GM18909 (cell line): ENCODE data around the gene PLD1.
"Not testable (repeated sequence)": the region's sequence is repeated elsewhere in the genome, so short reads cannot be mapped to it uniquely, and the experiment has no call there.

Experiments used
- ATAC-seq: cut with Tn5 transposase; IDR thresholded peaks from one replicate; pipeline ENCODE4 v1.9.1; 2021; ENCODE audit warnings: mild to moderate bottlenecking; ENCODE audit not compliant: unreplicated experiment, poor library complexity

PLD1 gene, protein sequence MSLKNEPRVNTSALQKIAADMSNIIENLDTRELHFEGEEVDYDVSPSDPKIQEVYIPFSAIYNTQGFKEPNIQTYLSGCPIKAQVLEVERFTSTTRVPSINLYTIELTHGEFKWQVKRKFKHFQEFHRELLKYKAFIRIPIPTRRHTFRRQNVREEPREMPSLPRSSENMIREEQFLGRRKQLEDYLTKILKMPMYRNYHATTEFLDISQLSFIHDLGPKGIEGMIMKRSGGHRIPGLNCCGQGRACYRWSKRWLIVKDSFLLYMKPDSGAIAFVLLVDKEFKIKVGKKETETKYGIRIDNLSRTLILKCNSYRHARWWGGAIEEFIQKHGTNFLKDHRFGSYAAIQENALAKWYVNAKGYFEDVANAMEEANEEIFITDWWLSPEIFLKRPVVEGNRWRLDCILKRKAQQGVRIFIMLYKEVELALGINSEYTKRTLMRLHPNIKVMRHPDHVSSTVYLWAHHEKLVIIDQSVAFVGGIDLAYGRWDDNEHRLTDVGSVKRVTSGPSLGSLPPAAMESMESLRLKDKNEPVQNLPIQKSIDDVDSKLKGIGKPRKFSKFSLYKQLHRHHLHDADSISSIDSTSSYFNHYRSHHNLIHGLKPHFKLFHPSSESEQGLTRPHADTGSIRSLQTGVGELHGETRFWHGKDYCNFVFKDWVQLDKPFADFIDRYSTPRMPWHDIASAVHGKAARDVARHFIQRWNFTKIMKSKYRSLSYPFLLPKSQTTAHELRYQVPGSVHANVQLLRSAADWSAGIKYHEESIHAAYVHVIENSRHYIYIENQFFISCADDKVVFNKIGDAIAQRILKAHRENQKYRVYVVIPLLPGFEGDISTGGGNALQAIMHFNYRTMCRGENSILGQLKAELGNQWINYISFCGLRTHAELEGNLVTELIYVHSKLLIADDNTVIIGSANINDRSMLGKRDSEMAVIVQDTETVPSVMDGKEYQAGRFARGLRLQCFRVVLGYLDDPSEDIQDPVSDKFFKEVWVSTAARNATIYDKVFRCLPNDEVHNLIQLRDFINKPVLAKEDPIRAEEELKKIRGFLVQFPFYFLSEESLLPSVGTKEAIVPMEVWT

DNA sequence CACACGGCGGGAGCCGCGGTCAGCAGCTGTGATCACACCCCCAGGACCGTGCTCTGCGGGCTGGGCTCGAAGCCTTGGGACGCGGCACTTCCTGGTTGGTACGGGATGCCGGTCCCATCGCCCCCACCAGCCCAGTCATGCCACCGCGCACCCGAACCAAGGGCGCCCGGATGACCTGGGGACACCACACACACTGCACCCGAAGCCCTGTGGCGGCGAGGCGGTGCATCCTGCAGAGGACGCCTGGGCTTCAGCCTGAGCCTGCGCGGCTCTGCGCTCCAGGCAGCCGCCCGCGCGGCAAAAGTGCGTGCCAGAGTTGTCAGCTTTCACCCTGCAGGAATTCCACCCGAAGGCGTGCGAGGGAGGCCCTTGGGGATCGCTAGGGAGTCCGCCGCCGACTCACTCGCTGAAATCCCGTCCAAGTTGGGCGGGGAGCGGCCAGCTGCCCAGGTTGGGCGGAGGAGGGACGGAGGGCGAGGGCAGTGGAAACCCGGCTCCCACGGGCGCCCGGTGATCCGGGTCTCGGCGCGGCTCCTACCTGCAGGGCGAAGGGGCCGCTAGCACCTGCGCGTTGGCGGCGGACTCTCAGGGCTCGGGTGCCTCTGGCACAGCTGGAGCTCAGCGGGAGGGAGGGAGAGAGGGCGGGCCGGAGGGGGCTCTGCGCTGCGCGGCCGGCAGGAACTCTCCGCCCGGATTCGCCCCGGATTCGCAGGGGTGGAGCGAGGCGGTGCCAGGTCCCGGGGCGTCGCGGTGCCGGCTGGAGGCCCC lies at the start of gene PLD1:
PLD1 (minus strand) TSS at position 623 of the 768 bp plus-strand sequence. CDS start 72,432 bp downstream, outside the sequence.
- peak; percentile 62 for ATAC-seq

DNA sequence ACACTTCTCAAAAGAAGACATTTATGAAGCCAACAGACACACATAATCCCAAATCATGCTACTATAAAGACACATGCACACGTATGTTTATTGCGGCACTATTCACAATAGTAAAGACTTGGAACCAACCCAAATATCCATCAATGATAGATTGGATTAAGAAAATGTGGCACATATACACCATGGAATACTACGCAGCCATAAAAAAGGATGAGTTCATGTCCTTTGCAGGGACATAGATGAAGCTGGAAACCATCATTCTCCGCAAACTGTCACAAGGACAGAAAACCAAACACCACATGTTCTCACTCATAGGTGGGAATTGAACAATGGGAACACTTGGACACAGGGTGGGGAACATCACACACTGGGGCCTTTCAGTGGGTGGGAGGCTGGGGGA lies 48.5 kb upstream of the PLD1 start:
- not testable (repeated sequence) for ATAC-seq

DNA sequence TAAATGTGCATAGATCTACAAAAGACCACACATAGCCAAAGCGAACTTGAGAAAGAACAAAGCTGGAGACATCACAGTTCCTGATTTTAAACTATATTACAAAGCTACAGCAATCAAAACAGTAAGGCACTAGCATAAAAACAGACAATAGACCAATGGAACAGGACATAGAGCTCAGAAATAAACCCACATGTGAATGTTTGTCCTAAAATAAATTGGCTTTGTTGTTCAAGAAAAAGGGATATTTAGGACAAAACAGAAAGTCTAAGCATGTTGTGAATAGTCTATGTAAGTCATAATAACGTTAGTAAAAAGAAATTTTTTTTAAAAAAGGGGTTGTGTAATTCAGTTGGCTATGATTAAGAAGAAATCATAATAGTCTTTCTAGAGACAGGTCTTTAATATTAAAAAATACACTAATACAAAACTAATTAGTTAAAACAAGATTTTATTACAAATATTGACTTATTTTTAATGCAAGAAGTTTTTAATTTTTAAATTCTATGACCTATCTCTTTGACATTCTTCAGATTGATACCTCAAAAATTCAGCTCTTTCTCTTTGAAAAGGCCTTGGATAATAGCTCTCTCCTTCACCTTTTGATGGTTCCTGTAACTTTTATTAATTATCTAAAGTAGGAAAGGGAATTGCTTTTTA lies 44.5 kb upstream of the PLD1 start:
- ATAC-seq: no peak

DNA sequence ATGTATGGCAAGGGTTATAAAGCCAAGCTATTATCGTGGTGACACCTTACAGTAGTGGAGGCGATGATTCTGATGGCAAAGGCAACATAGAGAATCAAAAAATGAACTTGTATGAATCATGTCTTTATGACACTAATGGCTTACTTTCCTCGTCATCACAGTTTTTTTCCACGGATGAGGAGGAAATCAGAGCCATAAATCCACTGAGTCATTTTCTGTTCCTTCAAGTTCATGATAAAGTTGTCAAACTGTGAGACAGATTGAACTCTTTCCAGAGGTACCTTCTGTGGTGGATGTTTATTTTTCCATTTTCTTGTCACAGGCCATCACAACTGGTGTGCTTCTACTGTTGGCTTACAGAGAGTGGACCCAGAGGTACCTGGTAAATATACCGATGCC lies 41.4 kb upstream of the PLD1 start:
- no peak for ATAC-seq

DNA sequence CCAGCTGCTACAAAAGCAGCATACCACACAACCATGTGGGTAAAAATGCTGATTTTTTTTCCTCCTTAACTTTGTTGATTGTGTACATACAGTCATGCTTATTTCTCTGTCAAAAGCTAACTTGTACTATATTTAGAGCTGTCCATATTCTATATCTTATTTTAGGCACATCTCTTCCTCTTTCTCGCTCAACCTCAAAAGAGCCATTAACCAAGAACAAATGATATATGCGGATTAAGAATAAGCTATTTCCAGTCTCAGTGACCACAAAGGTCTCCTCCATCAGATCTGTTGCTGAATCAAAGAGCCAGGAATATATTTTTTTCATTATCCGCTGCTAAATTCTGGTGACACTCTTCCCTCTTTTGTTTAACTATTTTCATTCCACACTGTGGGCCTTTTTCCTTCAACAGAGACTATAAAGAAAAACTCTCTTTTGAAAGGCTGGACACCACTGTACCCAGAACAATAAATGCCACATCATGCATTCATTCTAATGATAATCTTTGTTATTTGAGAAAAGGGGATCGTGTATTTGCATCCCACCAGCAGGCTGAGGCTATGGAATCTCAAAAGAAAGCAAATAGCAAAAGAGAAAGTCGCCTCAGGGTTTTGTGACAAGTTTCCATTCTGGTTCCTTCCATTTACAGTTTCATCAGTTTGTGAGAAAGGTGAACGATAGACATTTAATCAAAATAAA lies 40.8 kb upstream of the PLD1 start:
- no peak for ATAC-seq

DNA sequence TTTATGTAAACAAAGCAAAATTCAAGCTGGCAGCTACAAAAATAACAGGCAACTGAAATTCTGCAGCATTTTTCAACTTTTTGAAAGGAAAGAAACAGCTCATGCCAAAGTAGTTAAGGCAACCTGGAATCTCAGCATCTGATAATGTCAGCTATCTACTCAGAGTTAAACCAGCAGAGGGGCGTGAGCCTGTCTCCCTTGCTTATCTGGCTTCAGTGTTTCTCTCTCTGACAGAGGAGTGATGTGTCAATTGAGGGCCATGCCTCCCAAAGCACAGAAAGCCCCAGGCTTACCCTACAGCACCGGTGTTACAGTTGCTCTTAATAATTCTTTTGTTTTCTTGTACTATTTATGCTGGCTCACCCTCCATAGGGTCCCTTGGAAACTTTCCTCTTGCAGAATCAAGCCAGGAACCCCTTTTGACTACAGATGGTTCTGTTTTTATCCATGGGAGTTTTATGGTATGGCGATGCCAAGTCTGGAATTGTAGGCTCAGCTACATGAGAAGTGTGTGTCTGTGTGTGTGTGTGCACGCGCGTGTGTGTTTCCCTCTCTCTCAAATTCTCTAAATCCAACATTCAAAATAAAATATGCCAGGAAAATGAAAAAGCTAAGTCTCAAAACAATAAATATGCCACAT lies 40.2 kb upstream of the PLD1 start:
- no peak for ATAC-seq

DNA sequence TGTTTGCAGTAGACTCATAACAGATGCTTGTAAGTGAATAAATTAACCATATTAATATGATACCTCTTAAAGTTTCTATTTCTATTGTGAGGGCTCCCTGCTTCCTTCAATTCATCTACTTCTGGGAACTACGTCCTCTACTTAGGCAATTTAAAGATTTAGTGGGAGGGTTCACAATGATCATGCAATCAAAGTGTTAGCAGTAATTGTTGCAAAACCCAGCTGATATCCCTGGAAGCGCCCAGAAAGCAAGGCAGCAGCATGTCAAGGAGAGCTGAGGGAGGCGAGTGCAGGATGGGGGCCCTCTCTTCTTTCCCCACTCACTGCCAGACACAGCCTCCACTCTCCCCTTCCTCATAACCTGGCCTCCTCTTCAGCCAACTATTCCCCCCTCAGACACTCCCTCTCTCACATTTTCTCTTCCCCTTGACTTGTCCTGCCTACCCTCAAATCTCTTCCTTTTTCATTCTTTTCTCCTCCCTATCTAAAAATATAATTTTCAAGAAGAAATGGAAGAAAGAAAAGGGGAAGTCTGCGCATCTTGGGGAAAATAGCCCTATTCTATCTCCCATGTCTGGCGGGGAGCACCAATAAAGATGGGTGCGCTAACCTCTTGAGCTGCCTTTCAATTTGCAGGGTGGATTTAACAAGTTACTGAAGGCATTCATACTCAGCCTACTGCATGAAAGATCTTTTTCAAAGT lies 39.5 kb upstream of the PLD1 start:
- ATAC-seq: no peak

DNA sequence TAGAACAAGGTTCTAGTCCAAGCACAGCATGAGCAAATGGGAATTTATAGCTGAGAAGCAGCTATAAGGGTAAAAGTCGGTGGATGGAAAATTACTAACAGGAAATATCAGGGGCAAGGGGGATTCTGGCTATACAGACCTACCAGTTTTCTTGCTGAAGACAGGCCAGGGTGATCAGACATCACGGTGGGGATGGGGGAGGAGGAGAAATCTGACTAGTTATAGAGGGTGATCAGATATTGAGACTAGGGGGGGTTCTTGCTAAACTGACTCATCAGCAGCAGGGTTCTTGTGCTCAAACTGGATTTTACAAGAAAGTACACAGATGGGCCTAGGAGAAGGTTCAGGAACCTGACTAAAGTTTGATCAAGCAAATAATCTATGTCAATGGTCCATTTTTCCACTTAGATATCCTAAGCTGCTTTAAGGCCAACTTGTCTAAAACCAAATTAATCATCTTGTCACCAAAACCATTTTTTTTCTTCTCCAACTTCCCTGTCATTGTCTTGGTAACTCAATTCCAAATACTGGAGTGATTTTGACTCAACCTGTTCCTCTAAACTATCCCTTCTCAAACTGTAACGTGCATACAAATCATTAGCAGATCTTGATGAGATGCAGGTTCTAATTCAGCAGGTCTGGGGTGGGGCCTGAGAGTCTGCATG lies 37.4 kb upstream of the PLD1 start:
- no peak for ATAC-seq

DNA sequence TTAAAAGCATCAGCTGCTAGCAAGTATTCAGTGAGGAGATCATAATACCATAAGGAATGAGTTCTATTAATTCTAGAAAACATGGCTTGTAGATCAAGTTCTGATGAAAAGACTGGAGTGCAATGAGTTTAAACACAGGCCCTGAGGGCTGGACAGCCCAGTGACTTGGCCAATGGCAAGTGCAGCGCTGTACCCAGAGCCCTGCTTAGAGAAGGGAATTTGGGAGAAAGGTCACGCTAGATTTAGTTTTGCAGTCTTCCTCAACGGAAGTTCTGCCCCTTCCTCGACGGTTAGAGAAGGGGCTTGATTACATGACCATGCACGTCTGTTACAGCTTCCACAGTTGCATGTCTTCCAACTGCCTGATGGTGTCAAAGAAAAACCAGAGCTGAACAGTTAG lies 36.9 kb upstream of the PLD1 start:
- no peak for ATAC-seq

DNA sequence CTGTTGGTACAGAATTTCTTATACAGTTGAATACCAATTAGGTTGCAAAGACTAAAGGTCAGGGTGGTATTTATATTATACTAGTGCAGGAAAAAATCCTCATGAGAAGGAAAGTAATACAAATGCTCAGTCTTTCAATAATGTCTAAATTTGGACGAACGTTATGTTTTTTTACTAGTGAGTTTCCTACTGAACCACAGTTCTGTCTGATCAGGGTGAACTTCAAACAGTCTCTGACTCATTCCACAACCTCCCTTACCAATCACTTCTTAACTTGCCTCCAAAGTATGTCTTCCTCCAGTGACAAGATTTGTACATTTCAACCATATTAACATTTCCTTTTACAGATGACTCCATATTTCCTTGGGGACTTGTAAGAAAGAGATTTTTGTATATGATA lies 36.3 kb upstream of the PLD1 start:
- peak; percentile 97 for ATAC-seq

DNA sequence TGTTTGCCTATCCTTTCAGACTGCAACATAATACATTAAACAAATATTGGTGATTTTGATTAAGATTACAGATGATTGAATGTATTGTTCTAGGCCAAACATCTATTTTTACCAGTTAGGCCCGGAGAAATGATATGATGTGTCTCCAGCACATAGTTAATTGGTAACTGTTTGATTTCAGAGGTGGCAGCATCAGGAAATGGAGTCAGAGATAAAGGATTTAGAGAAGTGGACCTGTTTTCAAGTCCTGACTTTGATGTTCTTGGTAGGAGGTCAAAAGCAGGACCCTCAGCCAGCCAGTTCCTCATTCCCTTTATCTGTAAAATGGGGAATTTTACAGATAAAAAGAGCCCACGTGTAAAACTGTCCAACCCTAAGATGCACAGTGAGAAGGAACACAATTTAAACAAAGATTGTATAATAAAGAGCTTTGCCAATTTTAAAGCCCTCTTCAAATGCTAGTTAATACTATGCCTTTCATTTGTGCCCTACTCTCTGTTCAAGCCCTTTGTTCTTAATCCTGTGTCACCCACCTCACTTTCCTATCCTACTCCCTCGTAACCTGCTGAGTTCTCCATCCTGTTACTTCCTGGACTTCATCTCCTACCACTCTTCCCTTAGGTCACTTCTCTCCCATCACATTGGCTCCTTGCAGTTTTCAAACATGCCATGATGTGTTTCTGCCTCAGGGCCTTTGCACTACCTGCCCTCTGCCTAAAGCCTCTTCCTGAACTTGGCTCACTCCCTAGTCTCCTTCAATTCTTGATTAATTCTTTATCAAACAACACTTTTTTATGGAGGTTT lies 35.4 kb upstream of the PLD1 start:
- no peak for ATAC-seq

DNA sequence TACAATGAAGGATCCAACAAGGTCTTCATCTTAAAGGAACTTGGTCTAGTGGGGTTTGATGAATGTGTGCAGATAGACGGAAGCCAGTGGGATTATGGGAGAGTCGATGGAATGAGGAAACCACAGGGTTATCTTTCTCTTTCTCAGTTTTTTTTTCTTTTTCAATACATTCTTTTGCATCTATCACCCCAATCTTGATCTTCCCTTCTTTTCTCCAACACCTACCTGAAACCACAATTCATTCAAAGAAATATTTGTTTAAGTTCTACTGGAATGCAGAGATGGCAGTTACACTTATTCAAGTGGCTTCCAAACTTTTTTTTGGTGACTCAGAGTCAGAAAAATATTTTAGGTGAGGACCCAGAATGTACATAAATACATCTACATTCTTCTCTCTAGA lies 34.6 kb upstream of the PLD1 start:
- ATAC-seq: no peak

DNA sequence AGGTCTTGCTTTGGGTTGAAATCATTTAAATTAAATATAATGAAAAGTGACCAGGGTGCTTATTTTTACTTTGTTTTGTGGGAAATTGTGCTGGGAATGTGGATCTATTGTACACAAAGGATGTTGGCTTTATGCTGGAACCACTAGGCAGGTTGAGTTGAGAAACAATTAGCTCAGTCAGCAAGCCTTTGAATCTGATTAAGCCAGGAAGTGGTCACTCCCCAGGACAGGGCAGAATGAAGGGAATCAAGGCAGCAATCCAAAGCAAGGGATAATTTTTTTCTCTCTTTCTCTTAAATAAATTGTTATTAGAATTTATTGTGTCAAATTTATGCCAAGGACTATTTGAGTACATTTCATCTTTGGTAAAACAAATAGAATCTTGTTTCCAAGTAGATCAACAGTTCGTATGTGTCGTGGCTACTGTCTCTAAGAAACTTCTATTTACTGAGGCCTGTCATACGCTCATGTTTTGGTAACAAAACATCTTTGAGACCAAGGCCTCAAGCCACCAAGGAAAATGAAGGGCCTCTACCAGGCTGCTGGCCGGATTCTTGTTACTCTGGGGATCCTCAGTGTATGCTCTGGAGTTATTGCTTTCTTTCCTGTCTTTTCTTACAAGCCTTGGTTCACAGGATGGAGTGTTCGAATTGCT lies 32.7 kb upstream of the PLD1 start, which contains the start of gene TMEM212:
TMEM212 (plus strand) TSS at position 486 of the 655 bp plus-strand sequence; CDS start at position 521, 35 bp downstream.
- no peak for ATAC-seq

DNA sequence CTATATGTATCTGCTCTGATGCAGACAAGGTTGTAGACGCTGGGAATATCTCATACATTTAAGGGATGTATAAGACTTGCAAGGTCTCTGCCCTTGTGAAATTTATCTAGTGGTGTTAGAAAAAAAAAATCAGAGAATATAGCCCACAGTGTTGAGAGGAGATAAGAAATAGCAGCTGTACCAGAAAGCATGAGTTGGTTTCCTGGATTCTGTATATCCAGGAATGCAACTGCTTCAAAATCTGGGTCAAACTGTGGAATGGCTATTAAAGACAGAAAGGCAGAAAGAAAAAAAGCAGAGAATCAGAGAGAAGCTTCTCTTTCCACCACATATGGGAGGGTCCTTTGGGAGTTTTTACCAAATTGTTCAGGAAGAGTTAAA lies 31.3 kb upstream of the PLD1 start:
- no peak for ATAC-seq

DNA sequence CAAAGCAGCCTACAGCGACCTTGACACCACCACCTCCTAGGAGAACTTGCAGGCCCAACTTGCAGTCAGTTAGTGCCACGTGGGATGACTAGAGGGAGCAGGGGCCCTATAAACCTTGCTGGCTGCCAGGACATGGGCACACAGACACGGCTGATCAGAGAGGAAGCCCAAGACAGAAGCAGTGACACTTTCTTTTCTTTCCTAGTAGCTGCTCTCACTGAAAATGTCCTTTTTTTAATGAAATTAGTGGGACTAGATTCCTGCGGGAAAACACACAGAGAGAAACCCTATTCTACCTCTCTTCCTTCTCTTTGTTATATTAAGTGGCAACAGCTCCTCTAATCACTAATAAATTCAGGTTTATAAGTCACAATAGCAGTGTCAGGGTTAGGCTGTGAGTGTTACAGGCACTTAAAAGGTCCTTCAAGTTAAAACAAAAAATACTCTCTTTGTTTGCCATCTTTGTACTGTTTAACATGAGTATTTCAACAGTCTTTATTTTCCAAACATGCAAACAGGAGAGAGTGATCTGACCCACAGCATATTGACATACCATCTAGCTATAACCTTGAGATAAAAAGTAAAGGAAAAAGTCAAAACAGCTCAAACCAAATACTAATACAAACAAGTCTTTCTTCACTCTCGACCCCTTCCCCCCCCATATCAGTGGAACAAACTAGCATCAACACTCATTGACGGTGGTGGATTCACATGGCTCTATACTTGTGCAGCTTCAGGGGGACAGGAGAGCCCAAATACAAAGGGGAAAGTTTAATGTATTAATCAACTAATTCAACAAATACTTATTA lies 30.7 kb upstream of the PLD1 start:
- ATAC-seq: no peak
